ENCODE results near the gene RXRA.

- TF ChIP-seq POLR2AphosphoS5 (IDR thresholded peaks at IDR 0.05; ENCODE audit: low read depth, low read length), result no peak
- no peak for TF ChIP-seq SIN3A (IDR thresholded peaks at IDR 0.05; ENCODE audit: borderline replicate concordance, insufficient read depth, low read length)
- no peak for TF ChIP-seq REST (IDR thresholded peaks at IDR 0.05; ENCODE audit: insufficient read depth in 1 of 2, low read depth in 2 of 2, low read length in 2 of 2)
- TF ChIP-seq TAF1 (IDR thresholded peaks at IDR 0.05; ENCODE audit: borderline replicate concordance, insufficient read depth, low read length), result no peak
Measured at GRCh38 chr9:134301387-134302129, 24.7 kb upstream of the RXRA start.
